ENCODE measurements around the gene SRP14.

DNA sequence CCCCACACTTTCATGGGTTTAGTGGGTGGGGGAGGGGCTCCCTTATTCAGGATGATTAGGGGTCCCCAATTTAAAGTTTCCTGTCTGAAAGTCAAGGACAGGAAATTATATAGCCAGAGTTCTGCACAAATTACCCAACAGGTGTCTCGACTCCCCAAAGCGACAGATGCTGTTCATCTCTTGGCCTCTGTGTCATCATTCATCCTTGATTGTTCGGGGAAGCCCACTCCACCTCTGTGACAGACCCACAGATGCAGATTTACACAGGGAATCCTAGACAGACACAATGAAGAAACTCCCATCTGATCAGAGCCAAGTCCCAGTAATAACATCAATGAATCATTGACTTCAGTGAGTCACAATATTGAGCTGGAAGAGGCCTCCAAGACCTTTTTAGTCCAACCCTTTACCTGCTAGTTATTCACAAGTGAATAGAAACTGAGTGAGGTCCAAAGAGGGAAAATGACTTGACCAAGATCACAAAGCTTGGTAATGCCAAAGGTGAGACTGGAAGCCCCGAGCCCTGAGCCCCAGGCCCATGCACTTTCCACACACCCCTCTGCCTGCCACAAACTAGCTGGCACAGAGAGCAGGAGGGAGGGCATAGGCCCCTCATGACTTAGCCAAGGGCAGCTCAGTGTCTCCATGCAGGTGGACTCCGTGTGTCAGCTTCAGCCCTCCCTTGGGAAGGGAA is 7.9 kb upstream of the SRP14 start:
- TF ChIP-seq, protein P1, sequence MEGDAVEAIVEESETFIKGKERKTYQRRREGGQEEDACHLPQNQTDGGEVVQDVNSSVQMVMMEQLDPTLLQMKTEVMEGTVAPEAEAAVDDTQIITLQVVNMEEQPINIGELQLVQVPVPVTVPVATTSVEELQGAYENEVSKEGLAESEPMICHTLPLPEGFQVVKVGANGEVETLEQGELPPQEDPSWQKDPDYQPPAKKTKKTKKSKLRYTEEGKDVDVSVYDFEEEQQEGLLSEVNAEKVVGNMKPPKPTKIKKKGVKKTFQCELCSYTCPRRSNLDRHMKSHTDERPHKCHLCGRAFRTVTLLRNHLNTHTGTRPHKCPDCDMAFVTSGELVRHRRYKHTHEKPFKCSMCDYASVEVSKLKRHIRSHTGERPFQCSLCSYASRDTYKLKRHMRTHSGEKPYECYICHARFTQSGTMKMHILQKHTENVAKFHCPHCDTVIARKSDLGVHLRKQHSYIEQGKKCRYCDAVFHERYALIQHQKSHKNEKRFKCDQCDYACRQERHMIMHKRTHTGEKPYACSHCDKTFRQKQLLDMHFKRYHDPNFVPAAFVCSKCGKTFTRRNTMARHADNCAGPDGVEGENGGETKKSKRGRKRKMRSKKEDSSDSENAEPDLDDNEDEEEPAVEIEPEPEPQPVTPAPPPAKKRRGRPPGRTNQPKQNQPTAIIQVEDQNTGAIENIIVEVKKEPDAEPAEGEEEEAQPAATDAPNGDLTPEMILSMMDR (IDR thresholded peaks at IDR 0.05): no peak
- TF ChIP-seq POLR2A (IDR thresholded peaks at IDR 0.05): no peak

Data from adrenal gland (tissue), 5 donors.